IMR-90 (cell line): ENCODE results near the gene ADGRV1. TPM values are rescaled to one million over a fixed set of nuclear protein-coding genes. Genes with fewer than 3 reads are reported as not detected.

Experiments used
- ATAC-seq: fragments of 200-7000 bp; cut with Tn5 transposase; 2 replicates; pipeline ENCODE4 v1.9.1; 2020; ENCODE audit warnings: low read depth, mild to moderate bottlenecking, moderate library complexity
- BruUV-seq: library from RNA; stranded (reverse); fragments of 400-500 nt; replicated peaks from 2 replicates; lab custom pipeline; 2021; lab: Mats Ljungman, UMichigan
- CTCF ChIA-PET: fragments of 300-600 bp; formaldehyde crosslinking; extraction: SDS; loops from one replicate; lab custom pipeline; 2021; ENCODE audit warnings: antibody characterized with exemption; lab: Yijun Ruan, JAX
- POLR2A ChIA-PET: fragments of 300-600 bp; sonication (Branson Sonifier 250); formaldehyde crosslinking; loops from one replicate; lab custom pipeline; 2022; ENCODE audit warnings: antibody characterized with exemption; ENCODE audit not compliant: unreplicated experiment; lab: Charles Lee
- DNase-seq: peaks from one replicate; pipeline ENCODE4 v3.0.0; 2013
- H2AFZ ChIP-seq: replicated peaks from 2 replicates; pipeline ENCODE3; 2013; ENCODE audit warnings: low read length, mild to moderate bottlenecking; ENCODE audit not compliant: poor library complexity
- H2AK5ac ChIP-seq: 2 replicates; pipeline ENCODE4 v1.6.1; 2013; ENCODE audit warnings: low read depth, low read length, inconsistent platforms
- H2AK9ac ChIP-seq: replicated peaks from 2 replicates; pipeline ENCODE3; 2013; ENCODE audit warnings: mild to moderate bottlenecking, low read depth, low read length, moderate library complexity; ENCODE audit not compliant: poor library complexity
- H2BK120ac ChIP-seq: 2 replicates; pipeline ENCODE4 v1.6.1; 2013; ENCODE audit warnings: low read depth, low read length, inconsistent platforms
- H2BK15ac ChIP-seq: 3 replicates; pipeline ENCODE4 v1.6.1; 2013; ENCODE audit warnings: low read depth, low read length, inconsistent platforms
- H2BK20ac ChIP-seq: 2 replicates; pipeline ENCODE4 v1.6.1; 2013; ENCODE audit warnings: low read depth, mild to moderate bottlenecking, inconsistent platforms, low read length, moderate library complexity
- H2BK5ac ChIP-seq: 2 replicates; pipeline ENCODE4 v1.6.1; 2013; ENCODE audit warnings: mild to moderate bottlenecking, low read depth, low read length, inconsistent platforms; ENCODE audit not compliant: poor library complexity, severe bottlenecking
- H3K14ac ChIP-seq: replicated peaks from 2 replicates; pipeline ENCODE4 v1.6.1; 2013; ENCODE audit warnings: low read depth, low read length, inconsistent platforms
- H3K18ac ChIP-seq: 2 replicates; pipeline ENCODE4 v1.6.1; 2013; ENCODE audit warnings: low read depth, low read length, control low read depth
- H3K23ac ChIP-seq: 2 replicates; pipeline ENCODE4 v1.6.1; 2013; ENCODE audit warnings: low read depth, low read length, inconsistent platforms
- H3K27ac ChIP-seq: 2 replicates; pipeline ENCODE4 v1.5.1; 2013; ENCODE audit warnings: mild to moderate bottlenecking, control low read depth, low read length; ENCODE audit not compliant: insufficient read depth
- H3K27me3 ChIP-seq: 2 replicates; pipeline ENCODE4 v1.6.1; 2013; ENCODE audit warnings: low read length; ENCODE audit not compliant: control insufficient read depth, insufficient read depth
- H3K36me3 ChIP-seq: 2 replicates; pipeline ENCODE4 v1.6.1; 2013; ENCODE audit warnings: low read length, mixed read lengths; ENCODE audit not compliant: control insufficient read depth, insufficient read depth
- H3K4ac ChIP-seq: 2 replicates; pipeline ENCODE4 v1.6.1; 2013; ENCODE audit warnings: low read depth, low read length, inconsistent platforms
- H3K4me1 ChIP-seq: 2 replicates; pipeline ENCODE4 v1.6.1; 2013; ENCODE audit warnings: low read length, mixed read lengths; ENCODE audit not compliant: control insufficient read depth, insufficient read depth
- H3K4me2 ChIP-seq: 2 replicates; pipeline ENCODE4 v1.6.1; 2013; ENCODE audit warnings: low read depth, mild to moderate bottlenecking, control low read depth, low read length, moderate library complexity
- H3K4me3 ChIP-seq: 2 replicates; pipeline ENCODE4 v1.5.1; 2013; ENCODE audit warnings: low read depth, mild to moderate bottlenecking, control low read depth, low read length, moderate library complexity; ENCODE audit not compliant: insufficient read depth
- H3K56ac ChIP-seq: 2 replicates; pipeline ENCODE4 v1.6.1; 2013; ENCODE audit warnings: low read length, inconsistent platforms; ENCODE audit not compliant: insufficient read depth; ENCODE audit errors: extremely low read depth
- H3K79me1 ChIP-seq, 2 experiments: 2 replicates each; pipeline ENCODE4 v1.6.1; 2013; ENCODE audit warnings: low read length in 2 of 2, inconsistent platforms in 1 of 2, low read depth in 1 of 2
- H3K9ac ChIP-seq: 2 replicates; pipeline ENCODE4 v1.6.1; 2013; ENCODE audit warnings: low read depth, low read length, control low read depth
- H3K9me1 ChIP-seq: 2 replicates; pipeline ENCODE4 v1.6.1; 2013; ENCODE audit warnings: low read length, inconsistent platforms; ENCODE audit not compliant: insufficient read depth
- H3K9me3 ChIP-seq: 2 replicates; pipeline ENCODE4 v1.6.1; 2013; ENCODE audit warnings: low read length; ENCODE audit not compliant: control insufficient read depth, insufficient read depth
- H4K20me1 ChIP-seq: 2 replicates; pipeline ENCODE4 v1.6.1; 2013; ENCODE audit warnings: low read length, inconsistent platforms; ENCODE audit not compliant: insufficient read depth
- H4K5ac ChIP-seq: 2 replicates; pipeline ENCODE4 v1.6.1; 2013; ENCODE audit warnings: mild to moderate bottlenecking, low read depth, low read length, control low read depth
- H4K8ac ChIP-seq, 2 experiments: 2 replicates each; pipeline ENCODE4 v1.6.1; 2013; ENCODE audit warnings: low read depth in 2 of 2, low read length in 2 of 2, control low read depth in 1 of 2, inconsistent platforms in 1 of 2
- H4K91ac ChIP-seq: 2 replicates; pipeline ENCODE4 v1.6.1; 2013; ENCODE audit warnings: low read depth, low read length, inconsistent platforms; ENCODE audit not compliant: insufficient read depth
- BHLHE40 ChIP-seq: fragments of 150-350 bp; IDR thresholded peaks from 2 replicates; pipeline ENCODE4 v1.6.1; 2016; ENCODE audit warnings: mild to moderate bottlenecking, low read depth, low read length
- CEBPB ChIP-seq: IDR thresholded peaks from 2 replicates; pipeline ENCODE4 v1.6.1; 2012; ENCODE audit warnings: low read depth, low read length, improper control_type of control experiment
- CHD1 ChIP-seq: IDR thresholded peaks from 2 replicates; pipeline ENCODE4 v1.6.1; 2012; ENCODE audit warnings: low read depth, low read length, improper control_type of control experiment
- FOS ChIP-seq: fragments of 150-350 bp; IDR thresholded peaks from 2 replicates; pipeline ENCODE4 v1.6.1; 2016; ENCODE audit warnings: low read depth, low read length
- MAFK ChIP-seq: IDR thresholded peaks from 2 replicates; pipeline ENCODE4 v1.6.1; 2012; ENCODE audit warnings: low read depth, low read length, improper control_type of control experiment
- NFE2L2 ChIP-seq: fragments of 150-350 bp; IDR thresholded peaks from 2 replicates; pipeline ENCODE4 v1.6.1; 2016; ENCODE audit warnings: low read depth, mild to moderate bottlenecking, low read length
- POLR2A ChIP-seq: IDR thresholded peaks from 2 replicates; pipeline ENCODE4 v1.6.1; 2012; ENCODE audit warnings: mild to moderate bottlenecking, low read depth, low read length
- RCOR1 ChIP-seq: IDR thresholded peaks from 2 replicates; pipeline ENCODE4 v1.6.1; 2012; ENCODE audit warnings: mild to moderate bottlenecking, low read length, improper control_type of control experiment; ENCODE audit not compliant: insufficient replicate concordance
- RFX5 ChIP-seq: IDR thresholded peaks from 2 replicates; pipeline ENCODE4 v1.8.0; 2012; ENCODE audit warnings: low read depth, mild to moderate bottlenecking, low read length, moderate library complexity
- WGBS, 2 experiments: methylation state at CpG; one replicate each; pipeline versions ENCODE4 v1.1.5 to v1.1.7; 2013; ENCODE audit warnings: missing lambda C conversion rate in 2 of 2; ENCODE audit not compliant: insufficient read length in 1 of 2; ENCODE audit errors: extremely low coverage in 2 of 2; 5-methylcytosine and 5-hydroxymethylcytosine counted together
- dilution Hi-C: fragments of 300-500 bp; cut with HindIII; formaldehyde crosslinking; loops from one replicate; pipeline ENCODE4 v1.14.3; 2018; ENCODE audit warnings: low sequenced_read_pairs; ENCODE audit not compliant: unreplicated experiment
- in situ Hi-C: fragments of 300-500 bp; cut with MboI; formaldehyde crosslinking; loops from 3 replicates; pipeline ENCODE4 v1.14.3; 2019; ENCODE audit warnings: low sequenced_read_pairs, inconsistent platforms, mixed read lengths
- intact Hi-C: fragments of 100-400 bp; cut with micrococcal nuclease; formaldehyde crosslinking; loops from 2 replicates; pipeline ENCODE4 v1.10.0; 2022
- polyA plus RNA-seq, 3 experiments: library from polyadenylated mRNA; depleted of rRNA; stranded (reverse); fragments of >200 nt; gene quantifications; 2 replicates each; pipeline ENCODE4 v1.2.3, GENCODE V29; 2012; ENCODE audit warnings: low replicate concordance in 1 of 3
- total RNA-seq: library from RNA; depleted of rRNA; stranded (reverse); fragments of >200 nt; gene quantifications from 2 replicates; pipeline ENCODE4 v1.2.3, GENCODE V29; 2012
- TF ChIP-seq, protein P1 (sequence below): fragments of 150-350 bp; IDR thresholded peaks from 2 replicates; pipeline ENCODE4 v1.6.1; 2017; ENCODE audit warnings: mild to moderate bottlenecking, antibody characterized with exemption, low read length, low read depth
- TF ChIP-seq, protein P2 (sequence below): conservative IDR thresholded peaks from 2 replicates; pipeline ENCODE4 v1.5.1; 2012; ENCODE audit warnings: mild to moderate bottlenecking, low read depth, low read length, improper control_type of control experiment

The ADGRV1 gene
- total and polyA plus RNA-seq, 2 of the 4 experiments (the other 2 are of a cell fraction): under 0.01 TPM; not detected in 1

DNA sequence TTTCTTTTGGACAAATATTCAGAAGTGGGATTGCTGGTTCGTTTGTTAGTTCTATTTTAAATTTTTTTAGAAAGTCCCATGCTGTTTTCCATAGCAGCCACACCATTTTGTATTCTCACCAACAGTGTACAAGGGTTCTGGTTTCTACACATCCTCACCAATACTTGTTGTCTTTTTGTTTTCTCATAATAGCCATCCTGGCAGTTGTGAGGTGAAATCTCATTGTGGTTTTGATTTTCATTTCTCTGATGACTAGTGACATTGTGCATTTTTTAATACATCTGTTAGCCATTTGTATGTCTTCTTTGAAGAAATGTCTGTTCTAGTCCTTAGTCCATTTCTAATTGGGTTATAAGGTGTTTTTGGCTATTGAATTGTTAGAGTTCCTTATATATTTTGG is 610.3 kb downstream of the ADGRV1 start:
- Histone ChIP-seq H4K8ac (no peak overlapping the region), H3K23ac (no peak overlapping the region), H3K79me1 (no peaks in the 10 kb centered on the region), H3K27me3 (no peaks in the 10 kb centered on the region), H2BK120ac (0 out of 2 replicates have a peak overlapping the region, but pooled peaks have one; percentile 26), H2BK20ac (no peak overlapping the region; the same call in 1 of the 2 replicates), H2AK9ac (no peak overlapping the region), H3K18ac (no peak overlapping the region), H3K4ac (no peak overlapping the region), H3K9ac (no peak overlapping the region), H2BK5ac (no peak overlapping the region), H3K9me3 (no peaks in the 10 kb centered on the region), H4K5ac (no peak overlapping the region), H3K4me3 (no peak overlapping the region), H3K27ac (no peak overlapping the region), H3K14ac (no peak overlapping the region), H4K91ac (no peak overlapping the region), H2AK5ac (no peak overlapping the region), H3K56ac (no peak overlapping the region), H3K4me1 (peaks cover 5% of the 10 kb centered on the region; the same call in 1 of the 2 replicates), H3K36me3 (no peaks in the 10 kb centered on the region), H2AFZ (no peak overlapping the region), H3K9me1 (peaks cover 3% of the 10 kb centered on the region; the same call in 1 of the 2 replicates), H3K4me2 (no peak overlapping the region), H2BK15ac (no peak overlapping the region), H4K20me1 (no peaks in the 10 kb centered on the region)
- dilution Hi-C loops (no loop called here), intact Hi-C loops (loop anchor here (5.0 kb wide), 1 partner anchor 113 kb away; no protein-coding TSS in a partner anchor), in situ Hi-C loops (loop anchor here (10.0 kb wide), 1 partner anchor 56 kb away; no protein-coding TSS in a partner anchor)
- no peak for TF ChIP-seq POLR2A
- TF ChIP-seq, protein P1, sequence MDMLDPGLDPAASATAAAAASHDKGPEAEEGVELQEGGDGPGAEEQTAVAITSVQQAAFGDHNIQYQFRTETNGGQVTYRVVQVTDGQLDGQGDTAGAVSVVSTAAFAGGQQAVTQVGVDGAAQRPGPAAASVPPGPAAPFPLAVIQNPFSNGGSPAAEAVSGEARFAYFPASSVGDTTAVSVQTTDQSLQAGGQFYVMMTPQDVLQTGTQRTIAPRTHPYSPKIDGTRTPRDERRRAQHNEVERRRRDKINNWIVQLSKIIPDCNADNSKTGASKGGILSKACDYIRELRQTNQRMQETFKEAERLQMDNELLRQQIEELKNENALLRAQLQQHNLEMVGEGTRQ: no peak
- no peak for TF ChIP-seq RFX5
- no peak for TF ChIP-seq NFE2L2
- no peak for TF ChIP-seq RCOR1
- TF ChIP-seq BHLHE40: no peak
- no peak for TF ChIP-seq MAFK
- no peak for TF ChIP-seq CHD1
- no peak for TF ChIP-seq CEBPB
- TF ChIP-seq, protein P2, sequence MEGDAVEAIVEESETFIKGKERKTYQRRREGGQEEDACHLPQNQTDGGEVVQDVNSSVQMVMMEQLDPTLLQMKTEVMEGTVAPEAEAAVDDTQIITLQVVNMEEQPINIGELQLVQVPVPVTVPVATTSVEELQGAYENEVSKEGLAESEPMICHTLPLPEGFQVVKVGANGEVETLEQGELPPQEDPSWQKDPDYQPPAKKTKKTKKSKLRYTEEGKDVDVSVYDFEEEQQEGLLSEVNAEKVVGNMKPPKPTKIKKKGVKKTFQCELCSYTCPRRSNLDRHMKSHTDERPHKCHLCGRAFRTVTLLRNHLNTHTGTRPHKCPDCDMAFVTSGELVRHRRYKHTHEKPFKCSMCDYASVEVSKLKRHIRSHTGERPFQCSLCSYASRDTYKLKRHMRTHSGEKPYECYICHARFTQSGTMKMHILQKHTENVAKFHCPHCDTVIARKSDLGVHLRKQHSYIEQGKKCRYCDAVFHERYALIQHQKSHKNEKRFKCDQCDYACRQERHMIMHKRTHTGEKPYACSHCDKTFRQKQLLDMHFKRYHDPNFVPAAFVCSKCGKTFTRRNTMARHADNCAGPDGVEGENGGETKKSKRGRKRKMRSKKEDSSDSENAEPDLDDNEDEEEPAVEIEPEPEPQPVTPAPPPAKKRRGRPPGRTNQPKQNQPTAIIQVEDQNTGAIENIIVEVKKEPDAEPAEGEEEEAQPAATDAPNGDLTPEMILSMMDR: no peak
- TF ChIP-seq FOS: no peak
- ChIA-PET CTCF (interaction anchor here (0.7 kb wide), 2 partner anchors 10 to 50 kb away, joined by 3 to 10 read pairs; no protein-coding TSS in a partner anchor), POLR2A (no interaction called here)
- BruUV-seq: no TSS peak
- DNase-seq: no peak
- no peak for ATAC-seq
- no CpG with 5 or more reads among the region's 1 CpG for WGBS, 2 experiments
